Gastrocnemius medialis (tissue), 4 donors: ENCODE results near the gene ARHGAP30.

ENCODE experiments used
- POLR2A ChIP-seq, 2 donors: fragments of 450-650 bp; IDR thresholded peaks; one replicate each; pipeline ENCODE4 v1.6.1; 2017; ENCODE audit warnings: antibody characterized with exemption in 2 of 2, mild to moderate bottlenecking in 2 of 2, moderate library complexity in 2 of 2
- TF ChIP-seq, protein P1 (sequence below), 5 experiments: fragments of 450-650 bp in 3 of 5; fragments of 200-600 bp in 2 of 5; sonication (generic) in 2 of 5; IDR thresholded peaks in 4 of 5; conservative IDR thresholded peaks in 1 of 5; 1 replicate in 4 of 5; 2 replicates in 1 of 5; pipeline ENCODE4 v1.5.1; 2016 to 2019; ENCODE audit warnings: antibody characterized with exemption in 5 of 5, mild to moderate bottlenecking in 3 of 5, moderate library complexity in 3 of 5

DNA sequence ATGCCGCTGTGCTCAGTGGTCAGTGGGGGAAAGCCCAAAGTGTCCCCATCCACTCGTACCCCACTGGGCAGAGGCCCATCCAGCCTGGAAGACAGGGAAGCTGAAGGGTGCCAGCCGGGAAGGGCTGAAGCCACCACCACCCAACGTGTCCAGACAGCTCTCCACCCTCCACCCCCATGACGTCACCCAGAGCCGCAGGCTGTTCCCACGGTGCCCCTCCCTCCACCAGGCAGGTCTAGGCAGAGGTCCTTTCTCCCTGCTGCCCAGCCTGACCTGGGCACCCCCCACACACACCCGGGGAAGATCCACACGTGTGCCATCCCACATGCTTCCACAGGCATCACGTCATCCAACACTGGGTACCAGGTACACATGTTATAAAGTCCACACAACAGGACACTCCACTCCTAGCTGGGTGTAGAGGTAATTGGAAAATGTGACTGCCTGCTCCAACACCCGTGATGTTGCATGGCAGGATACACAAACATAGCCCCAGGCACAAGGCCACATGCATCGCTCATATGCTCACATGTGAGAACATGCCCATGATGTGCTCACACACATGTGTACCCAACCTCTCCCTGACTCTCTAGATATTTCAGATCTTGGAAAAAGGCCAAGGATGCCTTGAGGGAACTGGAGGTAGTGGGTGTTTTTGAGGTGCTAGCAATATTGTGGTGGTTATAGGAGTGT lies 5.1 kb upstream of the ARHGAP30 start:
- TF ChIP-seq, protein P1, sequence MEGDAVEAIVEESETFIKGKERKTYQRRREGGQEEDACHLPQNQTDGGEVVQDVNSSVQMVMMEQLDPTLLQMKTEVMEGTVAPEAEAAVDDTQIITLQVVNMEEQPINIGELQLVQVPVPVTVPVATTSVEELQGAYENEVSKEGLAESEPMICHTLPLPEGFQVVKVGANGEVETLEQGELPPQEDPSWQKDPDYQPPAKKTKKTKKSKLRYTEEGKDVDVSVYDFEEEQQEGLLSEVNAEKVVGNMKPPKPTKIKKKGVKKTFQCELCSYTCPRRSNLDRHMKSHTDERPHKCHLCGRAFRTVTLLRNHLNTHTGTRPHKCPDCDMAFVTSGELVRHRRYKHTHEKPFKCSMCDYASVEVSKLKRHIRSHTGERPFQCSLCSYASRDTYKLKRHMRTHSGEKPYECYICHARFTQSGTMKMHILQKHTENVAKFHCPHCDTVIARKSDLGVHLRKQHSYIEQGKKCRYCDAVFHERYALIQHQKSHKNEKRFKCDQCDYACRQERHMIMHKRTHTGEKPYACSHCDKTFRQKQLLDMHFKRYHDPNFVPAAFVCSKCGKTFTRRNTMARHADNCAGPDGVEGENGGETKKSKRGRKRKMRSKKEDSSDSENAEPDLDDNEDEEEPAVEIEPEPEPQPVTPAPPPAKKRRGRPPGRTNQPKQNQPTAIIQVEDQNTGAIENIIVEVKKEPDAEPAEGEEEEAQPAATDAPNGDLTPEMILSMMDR (IDR thresholded peaks at IDR 0.05 in 4 of 5, conservative IDR thresholded peaks at IDR 0.05 in 1 of 5) = no peak
- TF ChIP-seq POLR2A (IDR thresholded peaks at IDR 0.05) = no peak
